SK-N-DZ (cell line): Measurements from ENCODE around the gene HID1. TPM values are rescaled to one million over a fixed set of nuclear protein-coding genes. Genes with fewer than 3 reads are reported as not detected.
"Not testable (repeated sequence)": the region's sequence is repeated elsewhere in the genome, so short reads cannot be mapped to it uniquely, and the experiment has no call there.

Experiments used
- DNase-seq: peaks from one replicate; pipeline ENCODE4 v3.0.0-alpha.2; 2015; ENCODE audit warnings: low spot score
- polyA plus RNA-seq, 2 experiments: library from polyadenylated mRNA; depleted of rRNA; stranded (reverse); fragments of >200 nt; gene quantifications; 2 replicates each; pipeline ENCODE4 v1.2.3, GENCODE V29; 2014

HID1 gene
- polyA plus RNA-seq (2014; cell fraction: cytosol; rRNA removed), result 1.5 and 4.5 TPM in 2 replicates
- polyA plus RNA-seq (2014; cell fraction: nucleus; rRNA removed), result 10.2 and 20.4 TPM in 2 replicates

- DNase-seq, result no peak
Measured at GRCh38 chr17:74972107-74972972, at the start of gene HID1. HID1 (minus strand) TSS chr17:74972759; CDS start chr17:74972656, 103 bp downstream.

- DNase-seq, result no peak
Measured at GRCh38 chr17:75020331-75021110, 48.0 kb upstream of the HID1 start.

GRCh38 chr17:75019710-75020109 is 47.2 kb upstream of the HID1 start:
- no peak for DNase-seq

- DNase-seq, result no peak
Measured at GRCh38 chr17:75019146-75019545, 46.6 kb upstream of the HID1 start.

GRCh38 chr17:75013092-75013559 is 40.6 kb upstream of the HID1 start:
- DNase-seq, result no peak

GRCh38 chr17:75012346-75013091 is 40.0 kb upstream of the HID1 start, which contains the start of gene MRPL58:
MRPL58 (plus strand) TSS chr17:75012670; CDS start chr17:75012687, 17 bp downstream.
- DNase-seq, result peak; percentile 94

GRCh38 chr17:75012096-75012345 is 39.5 kb upstream of the HID1 start:
- no peak for DNase-seq

GRCh38 chr17:75011401-75012095 is 39.0 kb upstream of the HID1 start:
- DNase-seq, result peak; percentile 62

- peak; percentile 83 for DNase-seq
Measured at GRCh38 chr17:75010683-75011400, 38.3 kb upstream of the HID1 start.

GRCh38 chr17:75009139-75009724 is 36.7 kb upstream of the HID1 start:
- DNase-seq, result no peak

GRCh38 chr17:75008373-75008772 is 35.8 kb upstream of the HID1 start:
- no peak for DNase-seq

- DNase-seq, result no peak
Measured at GRCh38 chr17:75006653-75007052, 34.1 kb upstream of the HID1 start.

- DNase-seq, result not testable (repeated sequence)
Measured at GRCh38 chr17:75006084-75006483, 33.5 kb upstream of the HID1 start.

- no peak for DNase-seq
Measured at GRCh38 chr17:75005291-75005690, 32.7 kb upstream of the HID1 start.

GRCh38 chr17:75004371-75004770 is 31.8 kb upstream of the HID1 start:
- DNase-seq, result no peak

GRCh38 chr17:75003957-75004355 is 31.4 kb upstream of the HID1 start:
- no peak for DNase-seq

GRCh38 chr17:75003070-75003956 is 30.8 kb upstream of the HID1 start:
- DNase-seq, result no peak

- DNase-seq, result no peak
Measured at GRCh38 chr17:75001915-75002843, 29.6 kb upstream of the HID1 start.
